ENCODE results near the gene SWT1.

GRCh38 chr1:185154912-185155513, 2.0 kb upstream of the SWT1 start:
- TF ChIP-seq POLR2A (IDR thresholded peaks at IDR 0.05) (no peak), CTCF (IDR thresholded peaks at IDR 0.05) (no peak), EP300 (IDR thresholded peaks at IDR 0.05) (no peak)

All from tibial nerve (tissue), 4 donors.